GM18907 (cell line): ENCODE measurements around the gene NOS1AP.

ENCODE experiments used
- ATAC-seq: cut with Tn5 transposase; IDR thresholded peaks from one replicate; pipeline ENCODE4 v1.9.1; 2021; ENCODE audit warnings: mild to moderate bottlenecking, moderate library complexity; ENCODE audit not compliant: unreplicated experiment

NOS1AP gene

GRCh38 chr1:162088281-162088969, 18.9 kb downstream of the NOS1AP start:
- ATAC-seq, result no peak

- ATAC-seq, result no peak
Measured at GRCh38 chr1:162089748-162090147, 20.3 kb downstream of the NOS1AP start.

- no peak for ATAC-seq
Measured at GRCh38 chr1:162090378-162090777, 20.9 kb downstream of the NOS1AP start.

- ATAC-seq, result no peak
Measured at GRCh38 chr1:162091681-162092524, 22.4 kb downstream of the NOS1AP start.

GRCh38 chr1:162093095-162093494, 23.6 kb downstream of the NOS1AP start:
- ATAC-seq, result no peak

- no peak for ATAC-seq
Measured at GRCh38 chr1:162094271-162094670, 24.8 kb downstream of the NOS1AP start.

- ATAC-seq, result no peak
Measured at GRCh38 chr1:162094723-162095122, 25.2 kb downstream of the NOS1AP start.

- no peak for ATAC-seq
Measured at GRCh38 chr1:162107911-162108310, 38.4 kb downstream of the NOS1AP start.

GRCh38 chr1:162108426-162108825, 38.9 kb downstream of the NOS1AP start:
- ATAC-seq, result no peak

- ATAC-seq, result no peak
Measured at GRCh38 chr1:162110910-162111309, 41.4 kb downstream of the NOS1AP start.

GRCh38 chr1:162111572-162111971, 42.1 kb downstream of the NOS1AP start:
- no peak for ATAC-seq

- no peak for ATAC-seq
Measured at GRCh38 chr1:162113419-162113818, 43.9 kb downstream of the NOS1AP start.

- no peak for ATAC-seq
Measured at GRCh38 chr1:162117039-162117774, 47.7 kb downstream of the NOS1AP start.

GRCh38 chr1:162118063-162118462, 48.6 kb downstream of the NOS1AP start:
- no peak for ATAC-seq

- no peak for ATAC-seq
Measured at GRCh38 chr1:162128693-162129356, 59.3 kb downstream of the NOS1AP start.

GRCh38 chr1:162130308-162130707, 60.8 kb downstream of the NOS1AP start:
- no peak for ATAC-seq

- no peak for ATAC-seq
Measured at GRCh38 chr1:162131400-162132321, 62.2 kb downstream of the NOS1AP start.

- ATAC-seq, result no peak
Measured at GRCh38 chr1:162133566-162133965, 64.1 kb downstream of the NOS1AP start.

GRCh38 chr1:162134646-162135045, 65.2 kb downstream of the NOS1AP start:
- ATAC-seq, result no peak

- ATAC-seq, result no peak
Measured at GRCh38 chr1:162135271-162135775, 65.8 kb downstream of the NOS1AP start.
